Skeletal muscle cell (primary cell): Measurements from ENCODE around the gene DPP10.
"Not testable (repeated sequence)": the region's sequence is repeated elsewhere in the genome, so short reads cannot be mapped to it uniquely, and the experiment has no call there.

Experiments used
- DNase-seq: peaks from one replicate; pipeline ENCODE4 v3.0.0-alpha.2; 2010; ENCODE audit warnings: low read depth
- H3K4me3 ChIP-seq: 2 replicates; pipeline ENCODE4 v1.5.1; 2011; ENCODE audit warnings: low read depth, mild to moderate bottlenecking, control low read depth, low read length, moderate library complexity

The DPP10 gene

DNA sequence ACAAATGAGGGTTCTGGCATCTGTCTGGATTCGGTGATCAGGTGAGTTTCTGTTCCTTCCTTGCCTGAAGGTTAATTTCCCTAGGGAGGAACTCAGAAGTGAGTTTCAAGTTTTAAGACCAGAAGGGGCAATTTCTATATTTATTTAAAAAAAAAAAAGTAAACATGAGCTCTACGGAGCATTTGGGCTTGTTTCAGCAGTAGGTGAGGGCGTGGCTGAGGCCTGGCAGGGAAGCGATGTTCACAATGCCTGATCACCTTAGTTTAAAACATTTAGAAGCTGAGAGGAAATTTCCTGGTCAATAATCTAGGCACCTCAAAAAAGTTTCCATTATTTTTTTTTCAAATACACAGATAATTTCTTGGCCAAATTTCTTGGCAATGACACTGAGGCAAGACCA lies 629.1 kb downstream of the DPP10 start:
- DNase-seq = no peak
- no peak overlapping the region for H3K4me3 ChIP-seq

DNA sequence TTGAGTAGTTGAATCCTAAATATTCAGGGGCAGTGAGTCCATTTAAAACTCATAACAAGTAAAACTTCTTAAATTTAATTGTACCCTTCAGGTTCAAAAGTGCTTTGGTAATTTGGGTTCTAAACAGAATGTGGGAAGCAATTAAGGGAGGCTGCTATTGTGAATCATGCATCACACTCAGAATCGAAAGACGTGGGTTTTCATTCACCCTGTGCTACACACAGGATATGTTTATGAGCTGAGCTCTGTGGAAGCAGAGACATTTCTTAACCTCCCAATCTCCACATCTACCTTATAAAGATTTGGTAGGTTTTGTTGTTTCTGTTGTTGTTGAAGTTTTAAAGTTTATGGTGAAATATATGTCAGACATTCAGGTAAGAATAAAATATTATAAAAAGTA lies 633.4 kb downstream of the DPP10 start:
- H3K4me3 ChIP-seq = no peak overlapping the region
- no peak for DNase-seq

DNA sequence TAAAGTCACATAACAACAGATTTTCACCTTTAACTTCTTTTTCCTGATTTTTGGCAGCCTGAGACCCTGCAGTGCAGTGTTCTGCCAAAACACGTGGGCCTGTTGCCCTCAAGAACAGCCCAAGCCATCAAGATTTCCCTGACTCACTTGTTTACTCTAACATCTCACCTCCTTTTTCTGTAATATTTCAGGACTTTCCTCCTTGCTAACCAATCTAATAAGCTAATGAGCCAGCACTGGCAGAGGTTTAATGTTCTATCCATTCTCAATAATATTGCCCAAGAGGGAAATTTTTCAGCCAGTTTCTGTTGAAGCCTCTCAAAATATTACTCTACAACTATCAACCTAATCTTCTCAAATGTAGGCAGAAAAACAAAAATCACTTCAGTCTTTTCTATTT lies 635.2 kb downstream of the DPP10 start:
- no peak for DNase-seq
- H3K4me3 ChIP-seq = no peak overlapping the region

DNA sequence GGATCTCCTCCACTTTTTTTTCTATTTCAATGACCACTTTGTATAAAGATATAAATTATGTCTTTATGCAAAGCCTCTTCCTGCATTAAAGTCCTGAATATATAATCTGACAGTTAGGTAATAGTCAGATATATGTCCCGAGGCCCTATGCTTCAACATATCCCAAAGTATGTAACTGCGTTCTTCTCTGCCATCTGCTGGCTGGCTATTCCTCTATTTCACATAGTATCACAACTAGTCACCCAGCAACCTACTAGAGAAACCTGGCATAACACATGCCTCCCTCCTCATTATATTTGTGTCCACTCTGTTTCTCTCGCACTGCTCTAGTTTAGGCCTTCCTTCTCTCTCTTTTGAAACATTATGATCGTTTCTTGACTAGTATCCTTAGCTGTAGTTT lies 640.8 kb downstream of the DPP10 start:
- no peak for DNase-seq
- H3K4me3 ChIP-seq = no peak overlapping the region

DNA sequence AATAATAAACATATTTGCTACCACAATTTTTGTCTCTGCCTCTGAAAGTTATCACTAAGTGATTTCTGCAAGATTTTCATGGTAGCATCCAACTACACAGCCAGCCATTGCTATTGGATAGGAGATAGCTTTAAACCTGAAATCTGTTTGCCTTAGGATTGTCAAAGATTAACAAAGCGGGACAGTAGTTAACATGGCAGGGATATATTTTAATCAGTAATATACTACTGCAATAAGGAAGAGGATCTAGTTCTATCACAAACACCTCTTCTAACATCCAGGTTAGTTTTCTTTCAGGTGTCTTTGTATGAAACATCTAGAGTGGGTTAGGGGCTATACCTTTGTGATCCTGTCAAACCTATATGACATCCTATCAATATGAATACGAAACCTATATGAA lies 641.3 kb downstream of the DPP10 start:
- no peak for DNase-seq
- no peak overlapping the region for H3K4me3 ChIP-seq

DNA sequence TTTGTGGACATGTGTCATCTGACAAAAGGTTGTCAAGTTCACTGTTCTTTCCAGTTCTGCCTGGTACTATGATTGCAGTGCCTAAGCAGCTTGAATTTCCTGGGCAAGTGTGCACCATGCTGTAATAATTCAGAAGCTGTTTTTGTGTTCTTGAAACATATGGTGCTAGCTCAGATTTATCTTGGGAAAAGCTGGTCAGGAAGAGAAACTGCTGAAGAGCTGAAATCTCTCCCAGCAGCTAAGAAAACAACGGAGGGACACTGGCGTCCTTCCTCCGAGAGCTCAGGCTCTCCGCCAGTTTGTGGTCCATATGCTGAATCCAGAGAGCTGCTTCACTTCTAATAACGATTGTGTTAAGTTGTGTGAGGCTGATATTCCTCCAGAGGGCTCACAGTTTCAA lies 642.0 kb downstream of the DPP10 start:
- no peak for DNase-seq
- H3K4me3 ChIP-seq = no peak overlapping the region

DNA sequence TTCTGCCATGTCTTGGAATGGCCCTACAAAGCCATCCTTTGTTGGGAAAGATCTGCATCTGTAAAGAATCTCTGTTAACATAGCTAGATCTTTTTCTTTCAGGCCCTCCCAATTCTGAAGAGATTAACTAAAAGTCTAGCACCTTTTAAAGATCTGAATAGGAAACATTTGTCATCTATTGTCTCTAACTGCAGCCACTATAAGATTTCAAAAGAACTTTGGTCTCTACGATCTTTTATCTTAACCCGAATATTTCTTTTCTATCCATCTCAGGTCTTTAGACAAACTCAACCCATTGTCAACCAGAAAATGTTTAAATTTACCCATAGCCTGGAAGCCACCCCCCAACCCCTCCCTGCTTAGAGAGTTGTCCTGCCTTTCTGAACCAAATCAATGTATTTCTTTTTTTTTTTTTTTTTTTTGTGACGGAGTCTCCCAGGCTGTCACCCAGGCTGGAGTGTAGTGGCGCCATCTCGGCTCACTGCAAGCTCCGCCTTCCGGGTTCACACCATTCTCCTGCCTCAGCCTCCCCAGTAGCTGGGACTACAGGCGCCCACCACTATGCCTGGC lies 643.7 kb downstream of the DPP10 start:
- H3K4me3 ChIP-seq, DNase-seq: not testable (repeated sequence)

DNA sequence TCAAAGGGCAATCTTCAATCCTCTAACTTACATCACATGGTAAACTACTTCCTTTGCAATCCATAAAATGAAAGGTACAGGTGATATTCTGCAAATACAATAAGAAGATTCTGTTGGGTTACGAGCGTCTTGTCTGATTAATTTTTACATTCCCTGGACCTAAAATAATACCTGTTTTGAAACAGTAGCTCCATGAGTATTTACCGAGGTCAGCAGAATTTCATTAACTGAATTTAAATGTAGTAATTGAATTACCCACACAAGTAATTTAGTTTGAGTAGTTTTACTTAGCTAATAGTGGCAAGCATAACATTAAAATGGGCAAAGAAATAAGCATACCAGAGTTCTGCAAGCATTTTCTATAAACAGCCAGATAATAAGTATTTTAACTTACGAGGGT lies 652.0 kb downstream of the DPP10 start:
- no peak for DNase-seq
- no peak overlapping the region for H3K4me3 ChIP-seq

DNA sequence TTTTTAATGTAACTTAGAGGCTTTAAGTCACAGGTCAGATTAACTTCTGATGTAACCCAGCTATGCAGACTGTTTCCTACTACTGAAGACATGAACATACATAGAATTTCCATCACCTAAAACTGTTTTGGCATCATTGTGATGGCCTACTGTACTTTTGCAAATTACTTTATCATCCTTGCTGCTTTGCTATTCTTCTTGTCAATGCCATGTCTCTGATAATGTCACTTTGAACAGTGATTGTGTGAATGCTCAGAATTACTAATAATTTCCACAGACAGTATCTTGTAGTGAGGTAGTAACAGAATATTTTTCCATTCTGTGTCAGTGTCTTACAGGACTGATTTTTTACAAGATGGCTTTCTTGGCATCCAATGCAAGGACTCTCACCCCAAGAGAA lies 663.5 kb downstream of the DPP10 start:
- no peak for DNase-seq
- H3K4me3 ChIP-seq = no peak overlapping the region

DNA sequence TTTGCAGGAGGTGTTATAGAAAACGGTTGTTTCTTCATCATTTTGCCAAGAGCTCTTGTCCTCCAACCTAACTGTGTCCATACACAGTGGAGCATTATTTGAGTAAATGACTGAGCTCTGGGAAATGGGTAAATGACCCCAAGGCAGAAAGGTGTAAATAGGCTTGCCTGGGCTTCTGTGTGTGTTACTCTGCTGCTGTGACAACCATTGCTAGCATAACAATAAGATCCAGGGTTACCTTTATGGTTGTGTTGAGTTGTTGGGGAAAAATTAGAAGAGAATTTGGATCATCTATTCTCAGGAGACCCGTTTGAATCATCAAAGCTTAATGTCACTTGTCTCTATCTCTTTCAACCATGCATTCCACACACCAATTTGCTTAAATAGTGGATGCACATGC lies 672.7 kb downstream of the DPP10 start:
- DNase-seq = no peak
- no peak overlapping the region for H3K4me3 ChIP-seq

DNA sequence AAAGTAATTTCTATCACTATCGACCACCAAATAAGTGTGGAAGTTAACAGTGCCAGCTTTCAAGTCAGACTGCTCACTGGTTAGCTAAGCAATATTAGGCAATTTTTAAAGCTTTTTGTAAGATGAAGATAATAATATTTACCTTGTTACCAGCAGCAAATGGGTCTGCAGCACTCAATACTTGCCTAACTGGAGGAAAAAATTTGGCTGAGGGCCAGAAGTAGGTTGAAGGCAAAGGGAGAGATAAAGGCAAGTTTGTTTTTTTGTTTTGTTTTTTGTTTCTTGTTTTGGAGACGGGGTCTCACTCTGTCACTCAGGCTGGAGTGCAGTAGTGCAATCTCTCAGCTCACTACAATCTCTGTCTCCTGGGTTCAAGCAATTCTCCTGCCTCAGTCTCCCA lies 675.9 kb downstream of the DPP10 start:
- no peak overlapping the region for H3K4me3 ChIP-seq
- no peak for DNase-seq

DNA sequence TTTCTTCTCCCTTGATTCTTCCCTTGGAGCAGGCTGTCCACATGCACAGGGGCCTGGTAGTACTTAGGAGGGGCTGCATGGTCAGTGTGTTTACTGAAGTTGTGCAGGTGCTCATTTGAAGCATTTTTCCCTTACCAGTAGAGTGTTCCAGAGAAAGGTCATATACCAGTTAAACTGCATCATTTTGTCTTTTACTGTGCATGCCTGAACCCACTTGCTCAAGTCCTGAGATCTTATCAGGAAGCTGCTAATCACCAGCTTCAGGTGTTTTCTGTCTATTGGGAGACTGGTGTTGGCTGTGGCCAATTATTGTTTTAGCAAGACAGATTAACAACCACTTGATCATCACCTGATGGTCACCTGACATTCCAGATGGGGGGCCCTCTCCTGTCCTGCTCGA lies 676.6 kb downstream of the DPP10 start:
- no peak for DNase-seq
- H3K4me3 ChIP-seq = no peak overlapping the region

DNA sequence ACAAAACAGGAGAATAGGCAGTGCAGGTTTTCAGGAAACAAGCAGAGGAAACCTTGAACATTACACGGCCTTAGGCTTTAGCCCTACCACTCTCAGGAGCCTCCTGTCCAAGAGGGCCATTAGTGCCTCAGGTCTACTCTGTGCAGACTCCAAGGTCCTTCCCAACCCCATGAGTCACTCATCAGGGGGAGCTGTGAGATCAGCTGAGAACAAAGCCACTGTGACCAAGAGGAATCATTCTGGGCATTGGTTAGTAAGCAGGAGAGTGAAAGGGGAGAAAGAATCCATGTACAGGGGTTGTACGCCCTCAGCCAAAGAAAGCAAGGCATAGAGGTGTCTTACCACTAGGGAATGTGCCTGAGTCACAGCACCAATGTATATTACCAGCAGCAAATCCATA lies 680.3 kb downstream of the DPP10 start:
- no peak for DNase-seq
- no peak overlapping the region for H3K4me3 ChIP-seq

DNA sequence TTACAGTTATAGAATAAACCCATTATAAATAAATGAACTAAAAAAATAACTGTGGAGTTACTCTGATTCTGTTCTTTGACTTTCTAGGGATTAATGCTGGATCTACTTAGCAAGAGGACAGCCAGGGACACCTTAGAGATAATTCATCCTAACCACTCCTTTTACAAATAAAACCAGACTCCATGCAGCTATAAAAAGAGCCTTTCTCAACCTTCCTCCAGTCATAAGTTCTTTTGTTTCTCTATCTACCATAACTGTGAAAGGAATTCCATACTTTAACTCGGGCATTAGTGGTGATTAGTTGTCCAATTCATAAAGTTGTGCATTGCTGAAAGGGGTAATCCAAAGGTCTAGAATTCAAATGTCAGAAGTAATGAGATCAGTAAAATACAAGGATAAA lies 682.4 kb downstream of the DPP10 start:
- no peak for DNase-seq
- no peak overlapping the region for H3K4me3 ChIP-seq

DNA sequence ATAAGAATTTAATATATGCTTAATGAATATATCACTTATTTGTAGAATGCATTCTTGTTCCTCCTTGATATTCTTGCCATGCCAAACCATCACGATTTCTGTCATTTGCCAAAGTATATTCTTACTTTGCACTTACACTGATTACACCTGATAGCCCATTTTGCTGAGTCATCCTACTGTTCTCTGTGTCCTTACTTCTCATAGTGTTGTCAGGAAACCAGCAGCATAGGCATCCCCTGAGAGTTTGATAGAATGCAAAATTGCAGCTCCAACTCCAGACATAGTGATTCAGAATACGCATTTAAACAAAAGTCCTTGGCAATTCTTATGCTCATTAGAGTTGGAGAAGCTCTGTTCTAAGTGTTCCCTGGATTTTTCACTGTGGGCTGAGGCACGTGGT lies 687.1 kb downstream of the DPP10 start:
- H3K4me3 ChIP-seq = no peak overlapping the region
- DNase-seq = no peak

DNA sequence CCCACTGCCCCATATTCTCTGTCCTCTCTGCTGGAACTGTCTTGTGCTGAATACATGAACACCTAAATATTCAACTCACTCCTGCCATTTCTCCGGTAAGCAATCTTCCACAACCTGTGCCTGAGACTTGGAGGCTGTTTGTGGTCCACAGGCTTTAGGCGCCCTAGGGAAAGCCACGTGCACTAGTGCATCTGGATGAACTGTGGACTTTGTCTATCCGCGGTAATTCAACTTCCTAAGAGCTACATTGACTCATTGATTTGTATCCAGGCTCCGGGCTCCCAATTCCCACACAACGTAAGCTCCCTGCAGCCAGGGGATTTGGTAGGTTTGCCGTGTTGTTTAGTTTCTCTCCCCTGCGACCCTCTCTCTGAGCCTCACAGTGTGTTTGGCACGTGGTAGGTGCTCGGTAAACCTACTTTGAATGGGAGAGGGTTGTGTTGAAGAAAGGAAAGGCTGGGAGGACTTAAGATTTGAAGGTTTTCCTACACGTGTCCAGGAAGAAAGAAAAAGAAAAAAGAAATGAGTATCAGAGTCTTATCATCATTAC lies 718.2 kb downstream of the DPP10 start:
- H3K4me3 ChIP-seq = no peak overlapping the region

DNA sequence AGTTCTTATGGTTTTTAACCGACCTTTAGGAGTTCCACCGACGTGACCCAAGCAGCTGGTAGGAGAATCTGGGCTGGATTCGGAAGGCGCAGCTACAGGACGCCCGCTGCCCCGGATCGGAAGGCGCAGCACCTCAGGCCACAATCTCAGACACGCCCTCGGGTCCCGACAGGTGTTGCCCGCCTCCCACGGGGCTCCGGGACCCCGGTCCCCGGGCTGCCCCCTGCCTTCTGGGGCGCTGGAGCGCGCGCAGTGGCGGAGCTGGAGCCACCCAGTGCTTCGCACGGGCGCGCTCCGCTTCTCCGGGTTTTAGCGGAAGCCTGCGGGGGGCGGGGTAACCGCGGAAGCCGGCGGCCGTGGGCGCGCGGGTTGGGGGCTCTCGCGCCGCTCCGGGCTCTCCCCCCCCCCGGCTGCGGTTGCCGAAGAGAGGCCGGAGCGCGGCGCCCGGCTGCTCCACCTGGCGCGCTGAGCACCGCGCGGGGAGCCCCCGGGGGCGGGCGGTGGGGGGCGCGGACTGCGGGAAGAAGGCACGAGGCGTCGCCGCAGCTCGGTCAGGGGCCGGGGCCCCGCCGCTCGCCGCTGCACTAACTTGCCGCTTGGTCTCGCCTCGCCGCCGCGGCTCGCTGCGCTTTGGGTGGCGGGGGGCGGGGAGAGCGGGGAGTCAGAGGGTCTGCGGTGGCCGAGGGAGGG lies 718.8 kb downstream of the DPP10 start:
- no peak for DNase-seq
- no peak overlapping the region for H3K4me3 ChIP-seq

More for the DNA sequence above, 718.2 kb downstream of the DPP10 start:
- DNase-seq = no peak

DNA sequence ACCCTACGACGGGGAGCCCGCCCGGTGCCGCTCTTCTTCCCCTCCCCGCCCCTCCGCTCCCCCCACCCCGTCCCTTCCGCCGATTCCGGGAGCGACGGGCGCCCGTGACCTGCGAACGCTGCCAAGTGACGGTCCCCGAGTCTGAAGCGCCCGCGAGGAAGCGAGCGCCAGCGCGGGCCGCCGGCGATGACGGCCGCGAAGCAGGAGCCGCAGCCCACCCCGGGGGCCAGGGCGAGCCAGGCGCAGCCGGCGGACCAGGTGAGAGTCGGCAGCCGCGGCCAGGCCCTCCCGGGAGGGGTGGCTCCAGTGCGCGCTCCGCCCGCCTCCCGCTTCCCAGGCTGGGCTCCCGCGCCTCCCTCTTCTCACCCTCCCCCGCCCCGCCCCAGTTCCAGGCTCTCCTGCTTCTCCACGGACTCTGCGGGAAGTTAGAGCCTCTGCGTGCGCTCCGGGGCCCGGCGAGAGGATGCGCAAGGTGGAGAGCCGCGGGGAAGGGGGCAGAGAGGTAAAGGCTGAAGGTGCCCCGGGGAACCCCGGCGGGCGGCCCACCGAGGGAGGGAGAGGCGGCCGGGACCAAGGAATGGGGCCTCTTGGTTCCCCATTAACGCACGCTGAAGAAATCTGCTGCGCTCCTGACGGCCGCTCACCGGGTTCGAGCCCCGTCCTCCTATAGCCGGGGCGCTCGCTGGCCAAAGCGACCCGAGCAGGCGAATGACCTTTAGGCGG lies 719.5 kb downstream of the DPP10 start:
- no peak for DNase-seq
- H3K4me3 ChIP-seq = no peak overlapping the region

DNA sequence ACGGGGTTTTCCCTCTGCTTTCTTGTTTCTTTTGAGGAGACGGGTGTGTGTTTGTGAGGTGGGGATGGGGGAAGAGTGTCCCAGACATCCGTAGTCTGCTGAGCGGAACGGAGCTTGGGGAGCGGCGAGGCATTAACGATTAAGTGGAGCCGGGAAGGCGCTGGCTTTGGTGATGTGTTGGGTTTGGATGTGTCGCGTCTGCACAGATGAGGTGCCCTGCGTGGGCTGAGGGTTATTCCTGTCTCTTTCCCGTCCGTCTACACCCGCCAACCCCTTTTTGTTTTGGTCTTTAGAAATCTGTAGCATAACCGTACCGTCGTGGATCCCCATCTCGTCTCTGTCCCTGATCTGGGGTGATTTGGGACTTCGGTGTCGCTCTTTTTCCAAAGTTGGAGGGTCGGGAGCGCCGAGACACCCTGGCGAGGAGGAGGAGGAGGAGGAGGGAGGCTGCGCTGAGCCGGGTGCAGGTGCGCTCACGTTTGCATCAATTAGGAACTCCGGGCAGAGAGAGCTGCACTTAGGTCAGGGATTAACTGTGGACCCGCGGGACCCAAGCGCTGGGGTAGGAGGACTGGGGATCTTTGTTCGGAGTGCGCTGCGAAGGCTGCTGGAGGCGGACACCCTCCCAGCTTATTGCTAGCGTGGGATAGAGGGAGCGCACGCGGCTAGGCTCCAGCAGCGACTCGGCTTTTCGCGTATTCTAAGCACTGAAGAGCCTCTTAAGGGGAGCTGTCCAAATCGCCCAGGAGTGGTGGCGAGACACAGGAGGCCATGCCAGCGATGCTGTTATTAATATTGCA lies 720.3 kb downstream of the DPP10 start:
- no peak for DNase-seq
- no peak overlapping the region for H3K4me3 ChIP-seq

DNA sequence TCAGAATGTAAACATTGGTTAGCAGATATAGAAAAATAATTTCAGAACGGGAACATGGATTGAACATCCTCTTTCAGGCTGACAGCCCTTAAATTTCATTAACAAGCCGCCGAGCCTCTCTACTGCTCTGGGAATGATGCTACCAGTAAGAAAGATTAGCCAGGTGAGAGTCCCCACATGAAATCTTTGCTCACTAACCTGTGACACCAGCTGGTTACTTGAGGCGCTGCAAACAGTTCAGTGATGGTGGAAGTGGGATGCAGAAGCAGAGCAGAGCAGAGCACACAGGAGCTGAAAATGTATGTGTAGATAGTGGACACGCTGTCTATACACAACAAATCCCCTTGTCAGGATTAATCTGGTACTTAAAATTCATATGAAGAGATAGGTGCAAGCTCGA lies 721.1 kb downstream of the DPP10 start:
- DNase-seq = no peak
- H3K4me3 ChIP-seq = no peak overlapping the region
